Myocyte (in vitro differentiated cells): ENCODE measurements around the gene MGRN1. TPM values are rescaled to one million over a fixed set of nuclear protein-coding genes. Genes with fewer than 3 reads are reported as not detected.

Experiments
- DNase-seq: peaks from one replicate; pipeline ENCODE4 v3.0.0-alpha.2; 2012; ENCODE audit warnings: low read depth
- total RNA-seq: library from RNA; depleted of rRNA; stranded (reverse); fragments of >200 nt; gene quantifications from 2 replicates; pipeline ENCODE4 v1.2.3, GENCODE V29; 2014

MGRN1 gene
- total RNA-seq, 1 donor from 2014 or later, result 31.9 TPM

- DNase-seq, result no peak
Measured at GRCh38 chr16:4668313-4668960, 43.8 kb downstream of the MGRN1 start.

- DNase-seq, result no peak
Measured at GRCh38 chr16:4673387-4674046, 48.9 kb downstream of the MGRN1 start.

DNA sequence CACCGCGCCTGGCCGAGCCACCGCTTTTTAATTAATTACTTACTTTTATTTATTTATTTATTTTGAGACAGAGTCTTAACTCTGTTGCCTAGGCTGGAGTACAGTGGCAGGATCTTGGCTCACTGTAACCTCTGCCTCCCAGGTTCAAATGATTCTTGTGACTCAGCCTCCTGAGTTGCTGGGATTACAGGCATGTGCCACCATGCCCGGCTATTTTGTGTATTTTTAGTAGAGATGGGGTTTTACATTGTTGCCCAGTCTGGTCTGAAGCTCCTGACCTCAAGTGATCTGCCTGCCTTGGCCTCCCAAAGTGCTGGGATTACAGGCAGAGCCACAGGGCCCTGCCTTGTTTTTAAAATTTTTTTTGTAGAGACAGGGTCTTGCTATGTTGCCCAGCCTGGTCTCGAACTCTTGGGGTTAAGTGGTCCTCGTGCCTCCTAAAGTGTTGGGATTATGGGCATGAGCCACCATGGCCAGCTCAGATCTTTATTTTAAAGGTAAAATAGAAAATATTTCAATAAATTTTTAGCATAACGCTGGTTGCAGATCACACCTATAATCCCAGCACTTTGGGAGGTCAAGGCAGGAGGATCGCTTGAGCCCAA lies 50.4 kb downstream of the MGRN1 start:
- peak; percentile 66 for DNase-seq

GRCh38 chr16:4675864-4676786 lies 51.5 kb downstream of the MGRN1 start:
- no peak for DNase-seq

DNA sequence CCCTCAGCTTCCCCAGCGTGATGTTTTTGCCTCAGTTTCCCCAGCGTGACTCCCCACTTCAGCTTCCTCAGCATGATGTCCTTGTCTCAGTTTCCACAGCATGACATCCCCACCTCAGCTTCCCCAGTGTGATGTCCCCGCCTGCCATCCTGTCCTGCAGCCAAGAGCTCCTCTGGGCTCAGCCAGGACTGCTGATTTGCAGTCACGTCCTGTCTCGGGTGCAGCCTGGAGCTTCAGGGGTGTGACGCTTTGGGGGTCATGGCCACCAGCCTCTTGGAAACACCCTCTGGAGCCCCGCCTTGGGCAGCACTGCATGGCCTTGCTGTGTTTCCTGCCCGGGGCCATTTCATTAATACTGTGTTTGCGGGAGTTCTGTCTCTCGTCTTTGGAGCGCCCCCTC lies 52.2 kb downstream of the MGRN1 start:
- no peak for DNase-seq

DNA sequence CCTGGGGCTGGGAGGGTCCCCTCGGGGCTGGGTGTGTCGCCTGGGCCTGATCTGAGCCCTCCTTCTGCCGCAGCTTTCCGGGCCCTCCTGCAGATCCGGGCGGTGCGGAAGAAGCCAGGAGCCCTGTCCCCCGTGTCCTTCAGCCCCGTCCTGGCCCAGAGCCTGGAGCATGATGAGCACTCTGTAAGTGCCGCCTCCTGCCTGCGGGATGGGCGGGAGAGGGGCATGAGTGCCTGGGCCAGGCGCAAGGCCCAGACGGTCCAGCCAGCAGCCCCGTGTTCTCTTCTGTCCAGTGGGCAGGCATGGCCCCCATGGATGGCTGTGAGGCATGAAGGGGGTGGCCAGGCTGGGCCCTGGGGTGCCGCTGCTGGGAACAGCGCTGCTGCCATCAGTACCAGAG lies 52.8 kb downstream of the MGRN1 start:
- no peak for DNase-seq

DNA sequence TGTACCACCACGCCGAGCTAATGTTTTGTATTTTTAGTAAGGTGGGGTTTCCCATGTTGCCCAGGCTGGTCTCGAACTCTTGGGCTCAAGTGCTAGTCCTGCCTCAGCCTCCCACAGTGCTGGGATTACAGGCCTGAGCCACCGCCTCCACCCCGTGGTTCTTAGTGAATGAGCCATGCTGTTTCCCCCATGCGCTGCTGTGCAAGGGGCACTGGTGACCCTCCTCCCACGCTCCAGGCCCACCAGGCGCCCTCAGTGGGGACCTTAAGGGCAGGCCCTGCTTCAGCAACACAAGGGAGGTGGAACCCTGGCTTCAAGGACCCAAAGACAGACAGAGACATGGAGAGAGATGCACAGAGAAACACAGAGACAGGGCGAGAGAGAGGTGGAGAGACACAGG lies 53.4 kb downstream of the MGRN1 start:
- DNase-seq, result no peak

- DNase-seq, result no peak
Measured at GRCh38 chr16:4678596-4678995, 54.0 kb downstream of the MGRN1 start.

GRCh38 chr16:4679156-4679849 lies 54.7 kb downstream of the MGRN1 start:
- no peak for DNase-seq

DNA sequence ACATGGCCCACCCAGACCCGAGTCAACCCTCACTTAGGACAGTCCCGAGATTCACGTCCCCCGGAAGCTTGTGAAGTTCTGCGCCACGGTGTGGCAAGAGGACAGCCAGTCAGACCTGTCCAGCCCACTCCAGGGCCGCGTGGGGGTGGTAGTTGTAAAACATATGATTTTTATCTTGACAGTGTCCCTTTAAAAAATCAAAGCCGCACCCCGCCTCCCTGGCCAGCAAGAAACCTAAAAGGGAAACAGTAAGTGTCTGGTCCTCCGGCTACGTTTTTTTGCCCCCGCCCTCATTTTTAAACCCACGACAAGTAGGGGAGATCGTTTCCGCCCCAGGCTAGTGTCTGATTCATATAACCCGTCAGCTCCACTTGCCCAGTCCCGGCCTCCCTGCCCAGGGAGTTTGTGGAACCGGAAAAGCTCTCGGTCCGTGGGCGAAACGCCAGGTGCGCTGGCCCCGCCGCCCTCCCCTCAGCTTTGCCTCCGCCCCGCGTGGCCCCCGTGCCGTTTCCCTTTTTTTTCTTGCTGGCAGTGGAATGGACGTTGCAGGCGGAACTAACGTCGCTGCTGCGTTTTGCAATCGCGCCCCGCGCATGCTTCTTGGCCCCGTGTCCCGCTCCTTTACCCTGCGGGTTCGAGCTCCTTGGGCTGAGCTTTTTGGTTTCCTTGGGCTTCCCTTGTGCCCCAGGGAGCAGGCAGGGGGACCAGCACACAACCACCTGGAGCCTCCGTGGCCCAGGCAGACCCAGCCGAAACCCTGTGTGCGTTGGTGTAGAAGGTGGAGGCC lies 55.4 kb downstream of the MGRN1 start:
- peak; percentile 58 for DNase-seq

- DNase-seq, result no peak
Measured at GRCh38 chr16:4680673-4681470, 56.2 kb downstream of the MGRN1 start.

DNA sequence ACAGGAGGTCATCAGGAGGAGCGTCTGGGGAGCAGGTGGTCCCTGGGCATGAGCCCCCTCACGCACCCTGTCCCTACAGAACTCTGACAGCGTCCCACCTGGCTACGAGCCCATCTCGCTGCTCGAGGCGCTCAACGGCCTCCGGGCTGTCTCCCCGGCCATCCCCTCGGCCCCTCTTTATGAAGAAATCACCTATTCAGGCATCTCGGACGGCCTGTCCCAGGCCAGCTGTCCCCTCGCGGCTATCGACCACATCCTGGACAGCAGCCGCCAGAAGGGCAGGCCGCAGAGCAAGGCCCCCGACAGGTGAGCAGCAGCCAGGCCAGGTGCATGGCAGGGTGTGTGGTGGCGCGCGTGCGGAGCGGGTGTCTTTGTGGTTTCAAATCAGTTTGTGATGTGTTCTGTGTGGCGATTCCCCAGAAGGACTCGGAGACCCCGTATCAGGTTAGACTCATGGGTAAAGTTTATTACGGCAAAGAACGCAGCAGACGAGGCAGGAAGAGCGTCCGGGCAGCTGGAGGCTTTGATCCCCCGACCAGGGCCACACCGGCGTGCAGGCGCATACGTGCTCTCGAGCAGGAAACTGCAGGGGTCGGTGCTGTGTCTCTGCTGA lies 57.0 kb downstream of the MGRN1 start:
- DNase-seq, result no peak

DNA sequence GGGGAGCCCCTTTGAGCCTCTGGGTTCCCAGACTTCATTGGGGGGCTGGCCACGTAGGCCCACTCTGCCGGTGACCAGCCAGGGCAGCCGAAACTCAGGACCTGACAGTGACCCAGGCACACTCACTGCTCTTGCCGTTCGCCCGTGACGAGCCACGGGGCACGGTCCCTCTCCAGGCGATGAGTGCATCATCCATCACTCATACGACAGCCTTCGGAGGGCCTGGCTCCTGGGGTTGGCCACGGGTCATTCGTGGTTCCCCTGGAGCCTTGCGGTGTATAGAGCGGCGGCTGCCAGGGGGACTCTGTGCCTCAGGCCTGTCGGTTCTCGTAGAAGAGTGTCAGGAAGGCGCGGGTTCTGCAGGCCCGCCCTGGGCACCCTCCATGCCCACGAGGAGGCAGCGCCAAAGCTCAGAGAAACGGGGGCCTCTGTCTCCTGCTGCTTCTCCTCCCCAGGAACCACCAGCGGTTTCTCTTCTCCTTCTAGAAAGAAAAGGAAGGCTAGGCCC lies 57.5 kb downstream of the MGRN1 start:
- DNase-seq, result no peak

GRCh38 chr16:4682616-4683254 lies 58.1 kb downstream of the MGRN1 start:
- no peak for DNase-seq

- no peak for DNase-seq
Measured at GRCh38 chr16:4683255-4684057, 58.8 kb downstream of the MGRN1 start.

DNA sequence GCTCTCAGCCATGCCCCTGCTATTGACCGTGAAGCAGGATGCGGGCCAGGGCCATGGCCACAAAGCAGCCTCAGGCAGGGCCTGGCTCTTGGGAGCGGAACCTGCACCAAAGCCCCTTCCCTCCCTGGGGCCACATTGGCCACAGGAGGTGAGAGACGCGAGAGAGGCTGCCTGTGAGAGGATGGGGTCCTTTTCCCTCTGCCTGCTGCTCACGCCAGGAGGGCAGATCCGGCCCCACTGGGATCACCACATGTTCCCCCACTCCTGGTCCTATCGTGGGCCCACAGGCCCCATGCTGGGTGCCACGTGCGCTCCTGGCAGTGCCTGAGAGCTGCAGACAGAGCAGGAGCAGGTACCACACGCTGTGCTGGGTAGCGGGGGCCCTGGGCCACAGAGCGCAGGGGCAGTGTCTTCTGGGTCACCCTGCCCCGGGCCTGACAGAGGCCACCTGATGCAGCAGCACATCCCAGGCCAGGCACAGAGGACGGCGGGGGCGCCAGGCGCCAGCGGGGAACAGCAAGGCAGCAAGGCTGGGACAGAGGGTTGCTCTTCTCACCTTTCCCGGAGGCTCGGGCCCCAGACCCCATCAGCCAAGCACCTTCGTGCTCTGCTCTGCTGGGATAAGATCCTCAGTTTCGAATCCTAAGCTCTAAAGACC lies 59.6 kb downstream of the MGRN1 start:
- DNase-seq, result no peak

- DNase-seq, result no peak
Measured at GRCh38 chr16:4684763-4685162, 60.1 kb downstream of the MGRN1 start.
